Measurements from ENCODE around the gene MAZ. TPM values are rescaled to one million over a fixed set of nuclear protein-coding genes. Genes with fewer than 3 reads are reported as not detected.

MAZ gene
- total and polyA plus RNA-seq, 2 of the 13 experiments (the other 11 are each of a cell fraction or from before 2014, with no cell fraction given), result 203 to 277 TPM

GRCh38 chr16:29805232-29806098, 864 bp upstream of the MAZ start (continued):
- TF ChIP-seq MLLT10 (CRISPR knock-in tag; IDR thresholded peaks at IDR 0.05) (no peak), ZNF3 (CRISPR knock-in tag; IDR thresholded peaks at IDR 0.05) (peak; percentile 52; the same call in 1 of the 2 replicates), ZNF10 (CRISPR knock-in tag; IDR thresholded peaks at IDR 0.05; ENCODE audit: borderline replicate concordance, low read depth) (no peak), KLF16 (CRISPR knock-in tag; IDR thresholded peaks at IDR 0.05) (peak in 1 of 2 experiments; percentile 100; a peak in 3 of 4 replicates), RBFOX2 (IDR thresholded peaks at IDR 0.05; ENCODE audit: low read depth, low read length) (peak; percentile 98), ZNF460 (CRISPR knock-in tag; IDR thresholded peaks at IDR 0.05; ENCODE audit: borderline replicate concordance) (no peak; the same call in 1 of the 2 replicates), ZBTB2 (CRISPR knock-in tag; IDR thresholded peaks at IDR 0.05; ENCODE audit: low read depth) (peak; percentile 99), KLF9 (CRISPR knock-in tag; IDR thresholded peaks at IDR 0.05; ENCODE audit: low read depth) (0 out of 2 replicates have a peak, but pooled peaks have one; percentile 71), RAD21 (CRISPR knock-in tag; IDR thresholded peaks at IDR 0.05) (peak; percentile 66), HNRNPLL (IDR thresholded peaks at IDR 0.05; ENCODE audit: low read depth, low read length, poor library complexity, severe bottlenecking) (peak; percentile 93), SRY (CRISPR knock-in tag; IDR thresholded peaks at IDR 0.05) (peak; percentile 63; the same call in 1 of the 2 replicates), RBM22 (optimal IDR thresholded peaks at IDR 0.05; ENCODE audit: low read length) (peak; percentile 90), CERS6 (CRISPR knock-in tag; IDR thresholded peaks at IDR 0.05) (no peak), NFYB (CRISPR knock-in tag; IDR thresholded peaks at IDR 0.05) (peak; percentile 76), GTF3A (CRISPR knock-in tag; conservative IDR thresholded peaks at IDR 0.05) (no peak; the same call in 1 of the 2 replicates)
- TF ChIP-seq, protein P1, sequence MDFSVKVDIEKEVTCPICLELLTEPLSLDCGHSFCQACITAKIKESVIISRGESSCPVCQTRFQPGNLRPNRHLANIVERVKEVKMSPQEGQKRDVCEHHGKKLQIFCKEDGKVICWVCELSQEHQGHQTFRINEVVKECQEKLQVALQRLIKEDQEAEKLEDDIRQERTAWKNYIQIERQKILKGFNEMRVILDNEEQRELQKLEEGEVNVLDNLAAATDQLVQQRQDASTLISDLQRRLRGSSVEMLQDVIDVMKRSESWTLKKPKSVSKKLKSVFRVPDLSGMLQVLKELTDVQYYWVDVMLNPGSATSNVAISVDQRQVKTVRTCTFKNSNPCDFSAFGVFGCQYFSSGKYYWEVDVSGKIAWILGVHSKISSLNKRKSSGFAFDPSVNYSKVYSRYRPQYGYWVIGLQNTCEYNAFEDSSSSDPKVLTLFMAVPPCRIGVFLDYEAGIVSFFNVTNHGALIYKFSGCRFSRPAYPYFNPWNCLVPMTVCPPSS (IDR thresholded peaks at IDR 0.05), result no peak
- TF ChIP-seq, protein P2, sequence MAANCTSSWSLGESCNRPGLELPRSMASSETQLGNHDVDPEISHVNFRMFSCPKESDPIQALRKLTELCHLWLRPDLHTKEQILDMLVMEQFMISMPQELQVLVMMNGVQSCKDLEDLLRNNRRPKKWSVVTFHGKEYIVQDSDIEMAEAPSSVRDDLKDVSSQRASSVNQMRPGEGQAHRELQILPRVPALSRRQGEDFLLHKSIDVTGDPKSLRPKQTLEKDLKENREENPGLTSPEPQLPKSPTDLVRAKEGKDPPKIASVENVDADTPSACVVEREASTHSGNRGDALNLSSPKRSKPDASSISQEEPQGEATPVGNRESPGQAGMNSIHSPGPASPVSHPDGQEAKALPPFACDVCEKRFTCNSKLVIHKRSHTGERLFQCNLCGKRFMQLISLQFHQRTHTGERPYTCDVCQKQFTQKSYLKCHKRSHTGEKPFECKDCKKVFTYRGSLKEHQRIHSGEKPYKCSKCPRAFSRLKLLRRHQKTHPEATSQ (CRISPR knock-in tag; IDR thresholded peaks at IDR 0.05; ENCODE audit: borderline replicate concordance), result peak; percentile 38
- TF ChIP-seq, protein P3, sequence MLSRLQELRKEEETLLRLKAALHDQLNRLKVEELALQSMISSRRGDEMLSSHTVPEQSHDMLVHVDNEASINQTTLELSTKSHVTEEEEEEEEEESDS (CRISPR knock-in tag; IDR thresholded peaks at IDR 0.05; ENCODE audit: borderline replicate concordance), result peak; percentile 95; the same call in 1 of the 2 replicates
- TF ChIP-seq, protein P4, sequence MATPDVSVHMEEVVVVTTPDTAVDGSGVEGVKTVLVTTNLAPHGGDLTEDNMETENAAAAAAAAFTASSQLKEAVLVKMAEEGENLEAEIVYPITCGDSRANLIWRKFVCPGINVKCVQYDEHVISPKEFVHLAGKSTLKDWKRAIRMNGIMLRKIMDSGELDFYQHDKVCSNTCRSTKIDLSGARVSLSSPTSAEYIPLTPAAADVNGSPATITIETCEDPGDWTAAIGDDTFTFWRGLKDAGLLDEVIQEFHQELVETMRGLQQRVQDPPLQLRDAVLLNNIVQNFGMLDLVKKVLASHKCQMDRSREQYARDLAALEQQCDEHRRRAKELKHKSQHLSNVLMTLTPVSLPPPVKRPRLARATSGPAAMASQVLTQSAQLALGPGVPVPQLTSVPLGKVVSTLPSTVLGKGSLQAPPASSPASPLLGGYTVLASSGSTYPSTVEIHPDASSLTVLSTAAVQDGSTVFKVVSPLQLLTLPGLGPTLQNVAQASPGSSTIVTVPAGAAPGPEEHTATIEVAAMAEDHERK (CRISPR knock-in tag; IDR thresholded peaks at IDR 0.05; ENCODE audit: low read depth), result peak; percentile 78
- TF ChIP-seq, protein P5, sequence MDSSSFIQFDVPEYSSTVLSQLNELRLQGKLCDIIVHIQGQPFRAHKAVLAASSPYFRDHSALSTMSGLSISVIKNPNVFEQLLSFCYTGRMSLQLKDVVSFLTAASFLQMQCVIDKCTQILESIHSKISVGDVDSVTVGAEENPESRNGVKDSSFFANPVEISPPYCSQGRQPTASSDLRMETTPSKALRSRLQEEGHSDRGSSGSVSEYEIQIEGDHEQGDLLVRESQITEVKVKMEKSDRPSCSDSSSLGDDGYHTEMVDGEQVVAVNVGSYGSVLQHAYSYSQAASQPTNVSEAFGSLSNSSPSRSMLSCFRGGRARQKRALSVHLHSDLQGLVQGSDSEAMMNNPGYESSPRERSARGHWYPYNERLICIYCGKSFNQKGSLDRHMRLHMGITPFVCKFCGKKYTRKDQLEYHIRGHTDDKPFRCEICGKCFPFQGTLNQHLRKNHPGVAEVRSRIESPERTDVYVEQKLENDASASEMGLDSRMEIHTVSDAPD (CRISPR knock-in tag; IDR thresholded peaks at IDR 0.05), result no peak; the same call in 1 of the 2 replicates

Data from HepG2 (cell line).